KMS-11 (cell line): ENCODE measurements around the gene TMEM184A.

Experiments
- H2AFZ ChIP-seq: fragments of 200-600 bp; sonication (generic); 2 replicates; pipeline ENCODE4 v1.6.1; 2016; ENCODE audit warnings: antibody characterized with exemption, mixed run types, low read depth
- H3K27ac ChIP-seq: fragments of 200-600 bp; sonication (generic); 2 replicates; pipeline ENCODE4 v1.6.1; 2016; ENCODE audit warnings: mild to moderate bottlenecking, mixed run types
- H3K27me3 ChIP-seq: fragments of 200-600 bp; sonication (generic); 2 replicates; pipeline ENCODE4 v1.6.1; 2017; ENCODE audit warnings: mild to moderate bottlenecking, low read depth, mixed run types, moderate library complexity; ENCODE audit not compliant: insufficient read depth
- H3K36me3 ChIP-seq: fragments of 200-600 bp; sonication (generic); 2 replicates; pipeline ENCODE4 v1.6.1; 2017; ENCODE audit warnings: mild to moderate bottlenecking, mixed run types; ENCODE audit not compliant: insufficient read depth
- H3K4me1 ChIP-seq: fragments of 200-600 bp; sonication (generic); 2 replicates; pipeline ENCODE4 v1.6.1; 2016; ENCODE audit warnings: mild to moderate bottlenecking, low read depth, mixed run types; ENCODE audit not compliant: poor library complexity, severe bottlenecking
- H3K4me2 ChIP-seq: fragments of 200-600 bp; sonication (generic); 2 replicates; pipeline ENCODE4 v1.7.0; 2016; ENCODE audit warnings: mild to moderate bottlenecking, mixed run types
- H3K4me3 ChIP-seq: fragments of 200-600 bp; sonication (generic); IDR thresholded peaks from 2 replicates; pipeline ENCODE4 v1.6.1; 2017; ENCODE audit warnings: low read depth, low read length, mixed read lengths; ENCODE audit not compliant: insufficient read depth
- H3K79me2 ChIP-seq: fragments of 200-600 bp; sonication (generic); 2 replicates; pipeline ENCODE4 v1.6.1; 2016; ENCODE audit warnings: low read depth, mixed run types; ENCODE audit not compliant: insufficient read depth
- H3K9ac ChIP-seq: fragments of 200-600 bp; sonication (generic); 2 replicates; pipeline ENCODE4 v1.6.1; 2016; ENCODE audit warnings: mild to moderate bottlenecking, mixed run types
- H4K20me1 ChIP-seq: fragments of 200-600 bp; sonication (generic); 2 replicates; pipeline ENCODE4 v1.6.1; 2016; ENCODE audit warnings: mild to moderate bottlenecking, mixed run types; ENCODE audit not compliant: insufficient read depth
- CTCF ChIP-seq: fragments of 200-600 bp; sonication (generic); conservative IDR thresholded peaks from 2 replicates; pipeline ENCODE4 v1.6.1; 2017; ENCODE audit warnings: low read depth, mild to moderate bottlenecking, antibody characterized with exemption, low read length, moderate library complexity, mixed read lengths

Gene TMEM184A

GRCh38 chr7:1508277-1508758 is 47.7 kb downstream of the TMEM184A start:
- Histone ChIP-seq H3K4me2 (peak overlapping the region; percentile 31), H3K9ac (no peak overlapping the region), H3K27ac (peak overlapping the region; percentile 27; the same call in 1 of the 2 replicates), H3K36me3 (no peaks in the 10 kb centered on the region), H3K79me2 (peaks cover 7% of the 10 kb centered on the region), H3K4me1 (peaks cover 12% of the 10 kb centered on the region), H4K20me1 (no peaks in the 10 kb centered on the region), H3K4me3 (no peak overlapping the region), H3K27me3 (no peaks in the 10 kb centered on the region), H2AFZ (no peak overlapping the region)
- no peak for TF ChIP-seq CTCF

GRCh38 chr7:1505731-1506550 is 50.1 kb downstream of the TMEM184A start:
- H3K79me2 ChIP-seq: peaks cover 28% of the 10 kb centered on the region
- no peaks in the 10 kb centered on the region for H3K27me3 ChIP-seq
- TF ChIP-seq CTCF: no peak
- peaks cover 18% of the 10 kb centered on the region for H3K4me1 ChIP-seq
- 0 out of 2 replicates have a peak, but pooled peaks cover 3% of the 10 kb centered on the region for H3K36me3 ChIP-seq
- no peak overlapping the region for H3K4me3 ChIP-seq
- no peak overlapping the region for H2AFZ ChIP-seq
- no peak overlapping the region for H3K4me2 ChIP-seq
- no peak overlapping the region for H3K9ac ChIP-seq
- no peak overlapping the region for H3K27ac ChIP-seq
- no peaks in the 10 kb centered on the region for H4K20me1 ChIP-seq

DNA sequence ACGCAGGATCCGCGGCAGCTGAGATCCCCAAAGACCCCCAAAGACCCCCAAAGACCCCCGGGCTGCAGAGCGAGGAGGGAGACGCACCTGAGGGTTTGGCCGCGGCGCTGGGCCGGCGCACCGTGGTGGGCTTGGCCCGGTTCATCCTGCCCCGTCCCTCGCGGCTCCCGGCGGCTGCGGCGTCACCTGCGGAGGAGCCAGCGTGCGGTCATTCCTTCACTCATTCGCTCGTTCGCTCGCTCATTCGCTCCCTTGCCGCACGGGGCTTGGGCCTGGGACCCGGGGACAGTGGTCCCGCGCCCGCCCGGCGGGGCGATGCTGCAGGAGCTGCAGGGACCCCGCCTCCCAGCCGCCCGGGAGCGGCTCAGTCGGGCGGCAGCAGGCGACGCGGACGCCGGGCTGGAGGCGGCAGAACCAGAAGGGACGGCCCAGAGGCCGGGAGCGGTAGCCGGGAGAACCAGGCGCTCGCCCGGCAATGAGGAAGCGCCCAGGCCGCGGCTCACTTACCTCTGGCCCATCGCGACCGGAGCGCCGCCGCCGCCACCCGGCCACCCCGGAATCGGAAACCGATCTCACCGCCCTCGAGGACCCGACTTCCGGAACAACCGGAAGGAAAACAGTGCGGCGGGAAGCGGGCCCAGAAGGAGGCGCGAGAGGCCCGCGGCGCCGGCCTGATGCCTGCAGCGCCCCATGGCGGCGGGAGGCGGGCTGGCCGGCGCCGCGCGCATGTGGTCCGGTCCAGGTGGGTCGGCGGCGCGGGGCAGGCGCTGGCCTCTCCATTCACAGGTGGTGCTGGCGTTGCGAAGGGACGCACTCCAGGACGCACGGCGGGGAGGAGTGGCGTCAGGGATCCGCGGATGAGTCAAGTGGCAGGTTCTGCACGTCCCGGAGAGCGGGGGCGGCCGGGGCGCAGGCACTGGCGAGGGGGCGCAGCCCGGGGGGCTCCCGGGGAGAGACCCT is 51.9 kb downstream of the TMEM184A start, which contains the start of gene INTS1:
INTS1 (minus strand) TSS at position 574 of the 960 bp plus-strand sequence; CDS start at position 145, 429 bp downstream.
- Histone ChIP-seq H3K4me2 (peak within 1 kb of the TSS; percentile 88), H3K27ac (peak within 1 kb of the TSS; percentile 40; the same call in 1 of the 2 replicates)

More for the DNA sequence above, 51.9 kb downstream of the TMEM184A start, which contains the start of gene INTS1:
- Histone ChIP-seq H3K27me3 (no peaks in the 10 kb centered on the region), H3K36me3 (0 out of 2 replicates have a peak, but pooled peaks cover 3% of the 10 kb centered on the region), H3K4me3 (no peak within 1 kb of the TSS), H4K20me1 (no peaks in the 10 kb centered on the region), H3K9ac (peak within 1 kb of the TSS; percentile 61), H3K79me2 (peaks cover 31% of the 10 kb centered on the region), H3K4me1 (peaks cover 18% of the 10 kb centered on the region), H2AFZ (peak within 1 kb of the TSS; percentile 67)
- peak; percentile 67 for TF ChIP-seq CTCF
